HepG2 (cell line): ENCODE measurements around the gene LY6G5B. TPM values are rescaled to one million over a fixed set of nuclear protein-coding genes. Genes with fewer than 3 reads are reported as not detected.
A peak's percentile ranks its signal among the peaks of the same experiment; 100 is the strongest.

Source experiments
- ATM ChIP-seq: fragments of 450-650 bp; IDR thresholded peaks from 2 replicates; pipeline ENCODE4 v1.7.1; 2017; ENCODE audit warnings: mild to moderate bottlenecking, borderline replicate concordance
- BRD4 ChIP-seq: sonication (generic); formaldehyde crosslinking; IDR thresholded peaks from 2 replicates; pipeline ENCODE4 v1.4.0; 2020; ENCODE audit warnings: missing genetic modification reagents
- DBP ChIP-seq: sonication (generic); formaldehyde crosslinking; IDR thresholded peaks from 2 replicates; pipeline ENCODE4 v1.4.0; 2020; ENCODE audit warnings: missing genetic modification reagents; ENCODE audit errors: not compliant biosample characterization
- ELF1 ChIP-seq: sonication (generic); formaldehyde crosslinking; IDR thresholded peaks from 2 replicates; pipeline ENCODE4 v1.4.0; 2020; ENCODE audit warnings: missing genetic modification reagents
- FOXK2 ChIP-seq: fragments of 450-650 bp; IDR thresholded peaks from 2 replicates; pipeline ENCODE4 v1.6.1; 2016
- GMEB2 ChIP-seq: IDR thresholded peaks from 2 replicates; pipeline ENCODE4 v1.6.1; 2016; ENCODE audit warnings: missing biosample characterization, missing genetic modification reagents, low read depth
- HNRNPUL1 ChIP-seq: fragments of 200-400 bp; formaldehyde crosslinking; IDR thresholded peaks from 2 replicates; pipeline ENCODE4 v1.6.1; 2017; ENCODE audit warnings: low read depth, mild to moderate bottlenecking, low read length, moderate library complexity
- JDP2 ChIP-seq: sonication (generic); formaldehyde crosslinking; IDR thresholded peaks from 2 replicates; pipeline ENCODE4 v1.8.1; 2022; ENCODE audit warnings: missing genetic modification reagents, borderline replicate concordance
- NCOR1 ChIP-seq: fragments of 200-600 bp; sonication (generic); IDR thresholded peaks from 2 replicates; pipeline ENCODE4 v1.7.0; 2017; ENCODE audit warnings: antibody characterized with exemption, low read length, borderline replicate concordance
- NR3C1 ChIP-seq: sonication (generic); formaldehyde crosslinking; IDR thresholded peaks from 2 replicates; pipeline ENCODE4 v1.4.0; 2020; ENCODE audit warnings: missing genetic modification reagents
- PAWR ChIP-seq: sonication (generic); formaldehyde crosslinking; IDR thresholded peaks from 2 replicates; pipeline ENCODE4 v1.4.0; 2020; ENCODE audit warnings: missing genetic modification reagents, mild to moderate bottlenecking, borderline replicate concordance
- POLR2G ChIP-seq: fragments of 200-400 bp; formaldehyde crosslinking; IDR thresholded peaks from 2 replicates; pipeline ENCODE4 v1.6.1; 2018; ENCODE audit warnings: mild to moderate bottlenecking, low read depth, low read length, moderate library complexity
- RFX3 ChIP-seq: IDR thresholded peaks from 2 replicates; pipeline ENCODE4 v1.6.1; 2016; ENCODE audit warnings: missing biosample characterization, missing genetic modification reagents
- SAFB2 ChIP-seq: sonication (generic); formaldehyde crosslinking; IDR thresholded peaks from 2 replicates; pipeline ENCODE4 v1.5.1; 2020; ENCODE audit warnings: missing genetic modification reagents, low read depth, mild to moderate bottlenecking, borderline replicate concordance
- ZBTB42 ChIP-seq: sonication (generic); formaldehyde crosslinking; IDR thresholded peaks from 2 replicates; pipeline ENCODE4 v1.5.0; 2020; ENCODE audit warnings: mild to moderate bottlenecking, missing genetic modification reagents
- ZNF12 ChIP-seq: sonication (generic); formaldehyde crosslinking; IDR thresholded peaks from 2 replicates; pipeline ENCODE4 v1.5.0; 2020; ENCODE audit warnings: missing genetic modification reagents
- ZNF577 ChIP-seq: sonication (generic); formaldehyde crosslinking; IDR thresholded peaks from 2 replicates; pipeline ENCODE4 v1.4.0; 2020; ENCODE audit warnings: mild to moderate bottlenecking, low read depth, missing genetic modification reagents, borderline replicate concordance
- ZNF761 ChIP-seq: sonication (generic); formaldehyde crosslinking; conservative IDR thresholded peaks from 2 replicates; pipeline ENCODE4 v1.4.0; 2020; ENCODE audit warnings: mild to moderate bottlenecking, missing genetic modification reagents
- ZNF766 ChIP-seq: sonication (generic); formaldehyde crosslinking; IDR thresholded peaks from 2 replicates; pipeline ENCODE4 v1.5.0; 2020; ENCODE audit warnings: missing genetic modification reagents, borderline replicate concordance
- ZNF816 ChIP-seq: sonication (generic); formaldehyde crosslinking; IDR thresholded peaks from 2 replicates; pipeline ENCODE4 v1.8.0; 2022; ENCODE audit warnings: missing genetic modification reagents, mild to moderate bottlenecking, borderline replicate concordance
- polyA plus RNA-seq, 8 experiments: library from polyadenylated mRNA; depleted of rRNA in 3 of 8; stranded (reverse) in 7 of 8; unstranded in 1 of 8; fragments of >200 nt; fragmentation: Illumina TruSeq in 4 of 8; extraction: Trizol in 4 of 8; gene quantifications; 2 replicates each; pipeline versions ENCODE4 v1.2.1 to v1.2.3, GENCODE V29; 2011 to 2016; ENCODE audit warnings: low read depth in 4 of 8, missing spikeins in 1 of 8, mixed read lengths in 1 of 8; ENCODE audit not compliant: insufficient read depth in 1 of 8
- total RNA-seq, 5 experiments: library from RNA; depleted of rRNA; stranded (reverse); fragments of >200 nt; fragmentation: Illumina TruSeq; extraction: Trizol; gene quantifications; 2 replicates each; pipeline ENCODE4 v1.2.3, GENCODE V29; 2016; ENCODE audit warnings: low read depth in 1 of 5

The LY6G5B gene
- total and polyA plus RNA-seq, 2 of the 13 experiments (the other 11 are each of a cell fraction or from before 2014, with no cell fraction given), result 7.8 to 15.7 TPM

GRCh38 chr6:31660381-31661261 lies 9.2 kb upstream of the LY6G5B start, which contains the start of gene C6orf47 (continued):
- no peak for TF ChIP-seq ZNF577 (CRISPR knock-in tag)
- no peak for TF ChIP-seq NR3C1 (CRISPR knock-in tag)
- TF ChIP-seq POLR2G, result peak; percentile 97
- TF ChIP-seq ELF1 (CRISPR knock-in tag), result peak; percentile 82
- TF ChIP-seq ZNF761 (CRISPR knock-in tag), result peak; percentile 81
- TF ChIP-seq JDP2 (CRISPR knock-in tag), result no peak
- no peak; the same call in 1 of the 2 replicates for TF ChIP-seq ZBTB42
- TF ChIP-seq ZNF816 (CRISPR knock-in tag), result peak; percentile 85; the same call in 1 of the 2 replicates
- 0 out of 2 replicates have a peak, but pooled peaks have one; percentile 56 for TF ChIP-seq HNRNPUL1
- TF ChIP-seq FOXK2, result no peak
- peak; percentile 88 for TF ChIP-seq BRD4 (CRISPR knock-in tag)
- TF ChIP-seq ZNF12 (CRISPR knock-in tag), result peak; percentile 70; the same call in 1 of the 2 replicates
- no peak for TF ChIP-seq RFX3 (CRISPR knock-in tag)
- no peak for TF ChIP-seq NCOR1
- TF ChIP-seq GMEB2 (CRISPR knock-in tag), result no peak
- TF ChIP-seq DBP (CRISPR knock-in tag), result peak; percentile 82
- TF ChIP-seq ATM, result no peak
- TF ChIP-seq SAFB2 (CRISPR knock-in tag), result peak; percentile 96
- peak; percentile 87; the same call in 1 of the 2 replicates for TF ChIP-seq ZNF766
- no peak for TF ChIP-seq PAWR (CRISPR knock-in tag)
